Measurements from ENCODE around the gene ABCC11.
A peak's percentile ranks its signal among the peaks of the same experiment; 100 is the strongest.

ABCC11 gene

GRCh38 chr16:48136547-48137360, 110.6 kb downstream of the ABCC11 start:
- H3K4me3 ChIP-seq (replicated peaks; ENCODE audit: low read depth, low read length): no peak overlapping the region
- TF ChIP-seq CTCF (IDR thresholded peaks at IDR 0.05; ENCODE audit: low read length, missing control alignments): no peak
- DNase-seq (ENCODE audit: low read depth): peak; percentile 60

DNA sequence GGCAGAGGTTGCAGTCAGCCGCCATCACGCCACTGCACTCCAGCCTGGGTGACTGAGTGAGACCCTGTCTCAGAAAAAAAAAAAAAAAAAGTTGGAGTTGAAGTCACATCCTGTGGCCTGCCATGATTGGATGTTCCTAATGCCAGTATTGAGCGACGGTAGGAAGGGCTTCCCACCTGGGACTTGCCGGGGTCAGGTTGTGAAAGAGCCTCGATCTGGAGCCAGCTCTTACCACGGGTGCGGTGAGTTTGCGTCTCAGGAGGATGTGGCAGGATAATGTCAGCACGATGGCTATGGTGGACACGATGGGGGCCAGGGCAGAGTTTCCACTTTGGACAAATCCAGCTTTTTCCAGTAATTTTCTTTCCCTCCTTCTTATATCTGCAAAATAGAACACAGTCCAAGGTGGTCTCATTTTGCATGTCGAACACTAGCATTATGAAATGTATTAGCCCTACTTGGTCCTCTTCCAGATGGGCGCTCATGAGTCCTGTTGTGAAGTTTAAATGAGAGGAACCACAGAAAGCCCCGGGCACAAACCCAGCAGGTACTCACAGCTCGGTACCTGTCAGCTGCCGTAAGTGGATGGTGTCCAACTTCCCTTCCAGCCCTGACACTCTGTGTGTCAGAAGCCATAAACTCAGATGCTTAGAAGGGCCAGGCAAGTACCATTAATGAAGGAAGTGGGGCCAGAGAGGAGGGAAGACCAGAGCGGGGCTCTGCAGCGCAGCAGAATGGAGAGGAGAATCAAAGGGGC, 113.7 kb downstream of the ABCC11 start:
- TF ChIP-seq CTCF (IDR thresholded peaks at IDR 0.05; ENCODE audit: low read length, missing control alignments): no peak
- no peak for DNase-seq (ENCODE audit: low read depth)
- no peak overlapping the region for H3K4me3 ChIP-seq (replicated peaks; ENCODE audit: low read depth, low read length)

GRCh38 chr16:48132696-48133095, 114.6 kb downstream of the ABCC11 start:
- no peak for TF ChIP-seq CTCF (IDR thresholded peaks at IDR 0.05; ENCODE audit: low read length, missing control alignments)
- H3K4me3 ChIP-seq (replicated peaks; ENCODE audit: low read depth, low read length): no peak overlapping the region
- DNase-seq (ENCODE audit: low read depth): no peak

DNA sequence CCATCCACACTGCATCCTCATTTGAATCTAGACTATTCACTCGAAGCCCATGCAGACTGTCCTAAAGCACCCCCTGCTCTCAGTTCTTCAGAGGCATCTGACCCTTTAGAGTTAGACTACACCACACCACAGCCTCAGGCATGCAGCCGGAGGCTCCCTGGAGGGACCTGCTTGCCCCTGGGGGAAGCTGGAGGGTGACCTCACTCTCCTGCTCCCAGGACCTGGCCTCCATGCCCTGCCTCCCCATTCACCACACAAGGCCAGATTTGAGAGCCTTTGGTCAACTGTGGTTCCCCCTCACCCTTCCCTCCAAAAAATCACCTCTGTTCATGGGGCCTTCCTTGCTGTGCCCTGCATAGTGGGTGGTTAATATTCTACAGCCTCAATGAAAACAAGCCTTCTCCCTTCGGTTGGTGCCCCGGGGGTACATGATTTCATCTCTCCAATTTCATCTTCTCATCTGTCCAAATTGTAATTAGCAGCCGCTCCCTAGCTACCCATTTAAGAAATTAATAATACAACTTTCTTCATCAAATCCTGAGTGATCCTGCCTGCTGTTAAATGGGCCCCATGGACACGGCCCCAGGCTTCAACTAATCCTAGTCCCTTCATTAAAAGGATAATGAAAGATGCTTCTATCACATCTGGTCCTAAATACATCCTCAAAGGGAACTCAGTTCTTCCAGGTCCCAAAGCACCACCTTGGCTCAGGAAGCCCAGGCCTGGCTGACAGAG, 116.0 kb downstream of the ABCC11 start:
- no peak overlapping the region for H3K4me3 ChIP-seq (replicated peaks; ENCODE audit: low read depth, low read length)
- TF ChIP-seq CTCF (IDR thresholded peaks at IDR 0.05; ENCODE audit: low read length, missing control alignments): no peak

GRCh38 chr16:48129926-48130325, 117.4 kb downstream of the ABCC11 start:
- DNase-seq (ENCODE audit: low read depth): no peak
- no peak for TF ChIP-seq CTCF (IDR thresholded peaks at IDR 0.05; ENCODE audit: low read length, missing control alignments)
- H3K4me3 ChIP-seq (replicated peaks; ENCODE audit: low read depth, low read length): no peak overlapping the region

More for the DNA sequence above, 116.0 kb downstream of the ABCC11 start:
- DNase-seq (ENCODE audit: low read depth): no peak

GRCh38 chr16:48128769-48129168, 118.6 kb downstream of the ABCC11 start:
- TF ChIP-seq CTCF (IDR thresholded peaks at IDR 0.05; ENCODE audit: low read length, missing control alignments): no peak
- no peak overlapping the region for H3K4me3 ChIP-seq (replicated peaks; ENCODE audit: low read depth, low read length)
- DNase-seq (ENCODE audit: low read depth): no peak
